Measurements from ENCODE around the gene PTPRO. TPM values are rescaled to one million over a fixed set of nuclear protein-coding genes. Genes with fewer than 3 reads are reported as not detected.

PTPRO gene
- polyA plus RNA-seq, 4 donors = 0.78 to 6.7 (median 1.3) TPM

- H3K4me3 ChIP-seq (ENCODE audit: low read depth in 1 of 3, low read length in 3 of 3) = no peak overlapping the region
- H3K36me3 ChIP-seq (ENCODE audit: control insufficient read depth in 3 of 3, insufficient read depth in 2 of 3, low read depth in 1 of 3, low read length in 3 of 3) = no peaks in the 10 kb centered on the region
- peaks cover 0 to under 1% (median 0%) of the 10 kb centered on the region in 3 donors for H3K4me1 ChIP-seq (ENCODE audit: control insufficient read depth in 3 of 3, insufficient read depth in 2 of 3, low read depth in 1 of 3, low read length in 2 of 3)
- no peak overlapping the region for H3K27ac ChIP-seq (ENCODE audit: low read depth in 1 of 3, low read length in 2 of 3)
- H3K27me3 ChIP-seq (ENCODE audit: control insufficient read depth in 3 of 3, insufficient read depth in 3 of 3, low read length in 3 of 3) = no peaks in the 10 kb centered on the region
- FAIRE-seq (no peak), DNase-seq (no peak)
- no peaks in the 10 kb centered on the region for H3K9me3 ChIP-seq (ENCODE audit: control insufficient read depth in 2 of 2, insufficient read depth in 1 of 2, low read depth in 1 of 2, low read length in 1 of 2)
- 89 to 96% (median 95%) methylated on average over 1 of the region's 1 CpG for WGBS, 3 donors
Measured at GRCh38 chr12:15538881-15539280, 216.6 kb downstream of the PTPRO start.

- Histone ChIP-seq H3K36me3 (ENCODE audit: control insufficient read depth in 3 of 3, insufficient read depth in 2 of 3, low read depth in 1 of 3, low read length in 3 of 3) (no peaks in the 10 kb centered on the region), H3K27ac (ENCODE audit: low read depth in 1 of 3, low read length in 2 of 3) (no peak overlapping the region), H3K9me3 (ENCODE audit: control insufficient read depth in 2 of 2, insufficient read depth in 1 of 2, low read depth in 1 of 2, low read length in 1 of 2) (no peaks in the 10 kb centered on the region), H3K4me3 (ENCODE audit: low read depth in 1 of 3, low read length in 3 of 3) (no peak overlapping the region), H3K27me3 (ENCODE audit: control insufficient read depth in 3 of 3, insufficient read depth in 3 of 3, low read length in 3 of 3) (no peaks in the 10 kb centered on the region), H3K4me1 (ENCODE audit: control insufficient read depth in 3 of 3, insufficient read depth in 2 of 3, low read depth in 1 of 3, low read length in 2 of 3) (no peaks in the 10 kb centered on the region)
- FAIRE-seq (no peak), DNase-seq (no peak)
- 66 to 90% (median 82%) methylated on average over 2 of the region's 2 CpGs for WGBS, 3 donors
Measured at GRCh38 chr12:15540005-15540404, 217.7 kb downstream of the PTPRO start.

- Histone ChIP-seq H3K27ac (ENCODE audit: low read depth in 1 of 3, low read length in 2 of 3) (no peak overlapping the region), H3K27me3 (ENCODE audit: control insufficient read depth in 3 of 3, insufficient read depth in 3 of 3, low read length in 3 of 3) (no peaks in the 10 kb centered on the region), H3K9me3 (ENCODE audit: control insufficient read depth in 2 of 2, insufficient read depth in 1 of 2, low read depth in 1 of 2, low read length in 1 of 2) (no peaks in the 10 kb centered on the region), H3K36me3 (ENCODE audit: control insufficient read depth in 3 of 3, insufficient read depth in 2 of 3, low read depth in 1 of 3, low read length in 3 of 3) (no peaks in the 10 kb centered on the region), H3K4me1 (ENCODE audit: control insufficient read depth in 3 of 3, insufficient read depth in 2 of 3, low read depth in 1 of 3, low read length in 2 of 3) (no peaks in the 10 kb centered on the region), H3K4me3 (ENCODE audit: low read depth in 1 of 3, low read length in 3 of 3) (no peak overlapping the region)
- WGBS, 3 donors = 42 to 63% (median 51%) methylated on average over 1 of the region's 1 CpG
- DNase-seq = no peak
- no peak for FAIRE-seq
Measured at GRCh38 chr12:15540469-15540872, 218.2 kb downstream of the PTPRO start.

GRCh38 chr12:15541996-15542631 lies 219.8 kb downstream of the PTPRO start:
- Histone ChIP-seq H3K36me3 (ENCODE audit: control insufficient read depth in 3 of 3, insufficient read depth in 2 of 3, low read depth in 1 of 3, low read length in 3 of 3) (no peaks in the 10 kb centered on the region), H3K4me3 (ENCODE audit: low read depth in 1 of 3, low read length in 3 of 3) (no peak overlapping the region), H3K4me1 (ENCODE audit: control insufficient read depth in 3 of 3, insufficient read depth in 2 of 3, low read depth in 1 of 3, low read length in 2 of 3) (no peaks in the 10 kb centered on the region), H3K27me3 (ENCODE audit: control insufficient read depth in 3 of 3, insufficient read depth in 3 of 3, low read length in 3 of 3) (no peaks in the 10 kb centered on the region), H3K27ac (ENCODE audit: low read depth in 1 of 3, low read length in 2 of 3) (no peak overlapping the region), H3K9me3 (ENCODE audit: control insufficient read depth in 2 of 2, insufficient read depth in 1 of 2, low read depth in 1 of 2, low read length in 1 of 2) (no peaks in the 10 kb centered on the region)
- 69 to 83% (median 78%) methylated on average over 3 of the region's 3 CpGs for WGBS, 3 donors
- DNase-seq (peak in 1 of 2 donors; percentile 25), FAIRE-seq (no peak)

GRCh38 chr12:15543347-15543746 lies 221.0 kb downstream of the PTPRO start:
- H3K27me3 ChIP-seq (ENCODE audit: control insufficient read depth in 3 of 3, insufficient read depth in 3 of 3, low read length in 3 of 3) = no peaks in the 10 kb centered on the region
- no peak for DNase-seq

GRCh38 chr12:15544589-15544988 lies 222.3 kb downstream of the PTPRO start:
- H3K4me1 ChIP-seq (ENCODE audit: control insufficient read depth in 3 of 3, insufficient read depth in 2 of 3, low read depth in 1 of 3, low read length in 2 of 3) = no peaks in the 10 kb centered on the region
- H3K36me3 ChIP-seq (ENCODE audit: control insufficient read depth in 3 of 3, insufficient read depth in 2 of 3, low read depth in 1 of 3, low read length in 3 of 3) = no peaks in the 10 kb centered on the region
- H3K27ac ChIP-seq (ENCODE audit: low read depth in 1 of 3, low read length in 2 of 3) = no peak overlapping the region
- FAIRE-seq (no peak), DNase-seq (peak in 1 of 2 donors; percentile 51)
- H3K9me3 ChIP-seq (ENCODE audit: control insufficient read depth in 2 of 2, insufficient read depth in 1 of 2, low read depth in 1 of 2, low read length in 1 of 2) = no peaks in the 10 kb centered on the region
- H3K4me3 ChIP-seq (ENCODE audit: low read depth in 1 of 3, low read length in 3 of 3) = no peak overlapping the region
- H3K27me3 ChIP-seq (ENCODE audit: control insufficient read depth in 3 of 3, insufficient read depth in 3 of 3, low read length in 3 of 3) = no peaks in the 10 kb centered on the region

More at GRCh38 chr12:15543347-15543746, 221.0 kb downstream of the PTPRO start:
- FAIRE-seq = no peak
- Histone ChIP-seq H3K4me3 (ENCODE audit: low read depth in 1 of 3, low read length in 3 of 3) (no peak overlapping the region), H3K4me1 (ENCODE audit: control insufficient read depth in 3 of 3, insufficient read depth in 2 of 3, low read depth in 1 of 3, low read length in 2 of 3) (no peaks in the 10 kb centered on the region), H3K9me3 (ENCODE audit: control insufficient read depth in 2 of 2, insufficient read depth in 1 of 2, low read depth in 1 of 2, low read length in 1 of 2) (no peaks in the 10 kb centered on the region), H3K27ac (ENCODE audit: low read depth in 1 of 3, low read length in 2 of 3) (no peak overlapping the region), H3K36me3 (ENCODE audit: control insufficient read depth in 3 of 3, insufficient read depth in 2 of 3, low read depth in 1 of 3, low read length in 3 of 3) (no peaks in the 10 kb centered on the region)
- 74 to 91% (median 79%) methylated on average over 3 of the region's 3 CpGs for WGBS, 3 donors

GRCh38 chr12:15545334-15545733 lies 223.0 kb downstream of the PTPRO start:
- FAIRE-seq (no peak), DNase-seq (no peak)
- 43 to 63% (median 50%) methylated on average over 1 of the region's 1 CpG for WGBS, 3 donors
- H3K27ac ChIP-seq (ENCODE audit: low read depth in 1 of 3, low read length in 2 of 3) = no peak overlapping the region
- H3K27me3 ChIP-seq (ENCODE audit: control insufficient read depth in 3 of 3, insufficient read depth in 3 of 3, low read length in 3 of 3) = no peaks in the 10 kb centered on the region
- H3K9me3 ChIP-seq (ENCODE audit: control insufficient read depth in 2 of 2, insufficient read depth in 1 of 2, low read depth in 1 of 2, low read length in 1 of 2) = no peaks in the 10 kb centered on the region
- H3K36me3 ChIP-seq (ENCODE audit: control insufficient read depth in 3 of 3, insufficient read depth in 2 of 3, low read depth in 1 of 3, low read length in 3 of 3) = no peaks in the 10 kb centered on the region
- H3K4me3 ChIP-seq (ENCODE audit: low read depth in 1 of 3, low read length in 3 of 3) = no peak overlapping the region
- no peaks in the 10 kb centered on the region for H3K4me1 ChIP-seq (ENCODE audit: control insufficient read depth in 3 of 3, insufficient read depth in 2 of 3, low read depth in 1 of 3, low read length in 2 of 3)

GRCh38 chr12:15546102-15546701 lies 223.9 kb downstream of the PTPRO start:
- no peak for FAIRE-seq

GRCh38 chr12:15547063-15547462 lies 224.8 kb downstream of the PTPRO start:
- Histone ChIP-seq H3K36me3 (ENCODE audit: control insufficient read depth in 3 of 3, insufficient read depth in 2 of 3, low read depth in 1 of 3, low read length in 3 of 3) (no peaks in the 10 kb centered on the region), H3K27me3 (ENCODE audit: control insufficient read depth in 3 of 3, insufficient read depth in 3 of 3, low read length in 3 of 3) (no peaks in the 10 kb centered on the region), H3K4me1 (ENCODE audit: control insufficient read depth in 3 of 3, insufficient read depth in 2 of 3, low read depth in 1 of 3, low read length in 2 of 3) (no peaks in the 10 kb centered on the region), H3K9me3 (ENCODE audit: control insufficient read depth in 2 of 2, insufficient read depth in 1 of 2, low read depth in 1 of 2, low read length in 1 of 2) (no peaks in the 10 kb centered on the region), H3K4me3 (ENCODE audit: low read depth in 1 of 3, low read length in 3 of 3) (no peak overlapping the region), H3K27ac (ENCODE audit: low read depth in 1 of 3, low read length in 2 of 3) (no peak overlapping the region)
- 17 to 70% (median 34%) methylated on average over 5 of the region's 5 CpGs for WGBS, 3 donors
- FAIRE-seq = no peak
- DNase-seq = no peak

More at GRCh38 chr12:15546102-15546701, 223.9 kb downstream of the PTPRO start:
- Histone ChIP-seq H3K27ac (ENCODE audit: low read depth in 1 of 3, low read length in 2 of 3) (peak overlapping the region in 1 of 3 donors; percentile 50), H3K4me1 (ENCODE audit: control insufficient read depth in 3 of 3, insufficient read depth in 2 of 3, low read depth in 1 of 3, low read length in 2 of 3) (no peaks in the 10 kb centered on the region), H3K27me3 (ENCODE audit: control insufficient read depth in 3 of 3, insufficient read depth in 3 of 3, low read length in 3 of 3) (no peaks in the 10 kb centered on the region), H3K36me3 (ENCODE audit: control insufficient read depth in 3 of 3, insufficient read depth in 2 of 3, low read depth in 1 of 3, low read length in 3 of 3) (no peaks in the 10 kb centered on the region), H3K4me3 (ENCODE audit: low read depth in 1 of 3, low read length in 3 of 3) (no peak overlapping the region), H3K9me3 (ENCODE audit: control insufficient read depth in 2 of 2, insufficient read depth in 1 of 2, low read depth in 1 of 2, low read length in 1 of 2) (no peaks in the 10 kb centered on the region)
- DNase-seq = no peak
- 3 to 38% (median 30%) methylated on average over 1 of the region's 1 CpG for WGBS, 3 donors
